GM19467 (cell line): Measurements from ENCODE around the gene HEMK1.

Experiments
- ATAC-seq: cut with Tn5 transposase; IDR thresholded peaks from one replicate; pipeline ENCODE4 v1.9.1; 2021; ENCODE audit warnings: mild to moderate bottlenecking, moderate library complexity; ENCODE audit not compliant: unreplicated experiment

HEMK1 gene, protein sequence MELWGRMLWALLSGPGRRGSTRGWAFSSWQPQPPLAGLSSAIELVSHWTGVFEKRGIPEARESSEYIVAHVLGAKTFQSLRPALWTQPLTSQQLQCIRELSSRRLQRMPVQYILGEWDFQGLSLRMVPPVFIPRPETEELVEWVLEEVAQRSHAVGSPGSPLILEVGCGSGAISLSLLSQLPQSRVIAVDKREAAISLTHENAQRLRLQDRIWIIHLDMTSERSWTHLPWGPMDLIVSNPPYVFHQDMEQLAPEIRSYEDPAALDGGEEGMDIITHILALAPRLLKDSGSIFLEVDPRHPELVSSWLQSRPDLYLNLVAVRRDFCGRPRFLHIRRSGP

DNA sequence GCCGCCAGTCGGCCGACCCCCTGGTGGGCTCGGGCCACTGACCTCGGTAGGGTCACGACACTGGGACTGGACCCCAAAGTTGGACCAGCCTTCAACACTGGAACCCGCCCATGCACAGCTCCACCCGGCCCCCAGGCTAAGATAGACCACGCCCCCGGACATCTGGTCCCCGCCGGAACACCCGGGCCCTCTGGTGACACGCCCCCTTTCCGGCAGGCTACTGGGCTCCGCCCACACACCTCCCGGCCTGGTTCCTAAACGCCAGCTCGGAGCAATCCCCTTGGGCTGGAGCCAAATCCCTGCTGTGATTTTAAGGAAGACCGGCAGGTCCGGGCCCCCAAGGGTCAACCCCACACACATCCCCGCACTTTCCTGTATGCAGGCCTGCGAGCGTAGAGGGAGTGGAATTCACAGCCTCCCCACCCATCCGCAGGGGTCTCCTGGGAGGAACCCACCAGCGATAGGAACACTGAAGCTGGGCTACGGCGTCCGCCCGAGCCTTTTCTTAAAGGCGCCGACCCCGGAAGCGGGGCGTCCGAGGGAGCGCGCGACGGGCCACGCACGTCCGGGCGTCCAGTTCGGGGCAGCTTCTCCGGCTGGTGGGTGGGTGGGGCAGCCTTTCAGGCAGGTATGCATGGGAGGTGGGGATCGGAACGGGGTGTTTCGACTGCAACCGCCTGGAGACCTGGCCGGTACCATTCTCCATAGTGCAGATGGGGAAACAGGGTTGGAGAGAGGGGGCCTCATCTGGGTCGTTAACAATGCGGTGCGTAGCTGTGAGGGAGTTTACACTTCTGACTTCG is at the start of gene HEMK1:
HEMK1 (plus strand) TSS at position 576 of the 803 bp plus-strand sequence. CDS start 1,583 bp downstream, outside the sequence.
- ATAC-seq: peak; percentile 59

DNA sequence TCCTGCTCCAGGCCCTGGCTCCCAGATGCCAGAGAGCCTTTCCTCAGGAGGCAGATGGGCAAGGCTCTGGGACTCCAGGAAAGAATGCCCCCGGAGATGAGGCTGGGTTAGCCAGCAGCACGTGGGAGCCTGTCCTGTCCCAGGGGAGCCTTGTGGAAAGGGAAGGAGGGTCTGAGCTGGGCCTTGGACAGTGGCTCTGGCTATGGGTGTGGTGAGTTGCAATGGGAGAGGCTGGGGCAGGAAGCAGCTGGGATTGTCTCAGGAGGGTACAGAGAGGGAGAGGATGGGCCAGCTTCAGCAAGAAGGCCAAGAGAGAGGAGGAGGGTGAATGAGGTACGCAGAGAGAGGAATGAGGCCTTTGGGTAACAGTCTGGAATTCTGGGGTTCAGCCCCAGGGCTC is 48.5 kb upstream of the HEMK1 start:
- no peak for ATAC-seq

DNA sequence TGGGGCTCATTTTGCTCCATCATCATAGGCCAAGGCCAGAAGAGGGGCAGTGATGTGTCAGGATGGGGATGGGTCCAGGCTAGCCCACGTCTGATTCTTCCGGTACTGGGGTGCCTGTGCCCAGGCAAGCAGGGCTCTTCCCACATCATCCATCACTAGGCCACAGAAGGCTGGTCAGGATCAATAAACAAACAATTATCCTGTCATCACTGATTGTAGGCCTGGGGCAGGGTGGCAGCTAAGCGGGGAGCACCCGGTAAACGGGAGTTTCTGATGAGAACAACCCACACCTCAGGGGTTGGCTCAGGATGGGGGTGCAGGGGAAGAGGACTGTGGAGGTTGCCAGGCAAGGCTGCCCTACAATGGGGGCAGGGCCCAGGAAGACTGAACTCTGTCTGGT is 47.8 kb upstream of the HEMK1 start:
- ATAC-seq: no peak

DNA sequence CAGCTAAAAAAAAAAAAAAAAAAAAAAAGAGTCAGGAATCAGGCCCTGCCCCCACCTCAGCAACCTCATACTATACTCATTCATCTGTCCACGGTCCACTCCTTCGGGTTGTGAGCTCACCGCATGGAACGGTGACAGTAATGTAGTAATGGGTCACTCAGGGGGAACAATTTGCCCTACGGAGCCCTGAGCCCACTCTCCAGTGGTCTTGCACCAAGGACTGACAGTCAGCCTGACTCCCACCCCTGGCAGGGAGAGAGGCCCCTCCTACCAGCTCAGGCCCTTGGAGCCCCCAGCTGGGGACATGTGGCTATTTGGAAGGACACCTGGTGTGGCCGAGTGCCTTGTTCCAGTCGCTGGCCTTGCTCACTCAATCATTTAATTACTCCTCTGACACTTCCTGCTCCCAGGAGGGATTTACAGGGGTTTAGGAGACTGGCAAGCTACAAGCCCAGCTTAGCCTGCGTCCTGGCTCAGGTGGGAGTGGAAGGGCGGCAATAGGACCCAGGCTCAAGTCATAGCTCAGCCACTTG is 46.0 kb upstream of the HEMK1 start:
- no peak for ATAC-seq

DNA sequence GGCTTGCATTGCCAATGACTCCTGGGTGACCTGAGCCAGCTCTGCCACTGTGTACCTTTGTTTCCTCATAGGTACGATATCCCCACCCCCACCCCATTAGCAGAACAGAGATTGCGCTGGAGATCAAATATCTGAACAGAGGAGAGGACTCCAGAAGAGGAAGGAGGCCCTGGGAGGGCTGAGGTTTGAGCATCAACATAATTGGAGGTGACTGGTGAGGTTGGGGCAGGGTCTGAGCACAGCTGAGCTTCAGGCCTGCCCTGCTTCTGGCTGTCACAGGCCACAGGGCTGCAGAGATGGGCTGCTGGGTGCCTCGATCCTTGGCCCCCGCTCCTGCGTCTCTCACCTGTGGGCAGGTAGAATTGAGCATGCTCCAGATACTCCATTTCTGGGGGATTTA is 44.6 kb upstream of the HEMK1 start:
- ATAC-seq: no peak

DNA sequence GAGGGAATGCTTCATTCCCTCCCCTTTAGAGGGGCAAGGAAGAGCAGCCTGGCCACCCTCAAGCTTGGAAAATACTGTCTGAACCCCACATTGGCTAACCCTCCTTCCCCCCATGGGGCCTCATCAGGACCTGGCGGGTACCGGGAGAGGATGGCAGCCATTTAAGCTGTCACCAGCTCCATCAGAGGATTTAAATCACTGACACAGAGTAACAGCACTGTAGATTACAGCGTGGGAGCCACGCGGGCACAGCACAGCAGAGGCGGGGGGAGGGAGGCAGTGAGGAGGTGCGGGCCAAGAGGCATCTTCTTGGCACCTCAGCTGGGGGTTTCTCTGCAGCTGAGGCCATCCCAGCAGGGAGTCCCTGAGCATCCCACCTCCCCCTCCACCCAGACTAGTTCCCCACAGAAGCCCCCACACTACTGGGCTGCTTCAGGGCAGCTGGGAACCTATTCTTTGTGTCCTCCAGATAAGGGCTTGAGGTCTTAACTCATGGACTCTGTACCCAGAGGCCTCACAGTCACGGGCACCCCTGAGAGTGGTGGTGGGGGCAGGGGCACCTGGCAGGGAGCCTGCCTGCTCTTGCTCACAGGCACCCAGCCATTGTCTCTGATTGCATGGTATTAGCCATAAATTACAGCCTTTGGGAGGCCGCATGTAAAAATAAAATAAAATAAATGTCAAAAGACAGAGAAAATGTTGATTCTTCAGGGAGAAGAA is 44.0 kb upstream of the HEMK1 start:
- no peak for ATAC-seq

DNA sequence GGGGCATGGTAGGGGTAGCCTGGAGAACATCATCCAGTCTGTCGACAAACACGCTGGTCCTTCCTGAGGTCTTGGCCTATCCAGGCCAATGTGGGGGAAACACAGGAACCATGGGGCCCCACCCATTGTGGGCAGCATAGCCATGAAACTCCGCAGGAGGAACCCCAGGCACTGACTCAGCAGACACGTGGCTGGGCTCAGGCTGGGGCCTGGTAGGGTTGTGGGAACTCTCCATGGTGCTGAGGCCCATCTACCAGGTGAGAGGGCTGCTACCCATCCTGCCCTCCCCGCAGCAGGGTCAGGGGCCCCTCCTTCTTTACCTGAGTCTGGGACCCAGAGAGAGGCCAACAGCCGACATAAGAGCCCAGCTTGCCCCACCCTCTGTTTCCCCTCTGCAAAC is 43.3 kb upstream of the HEMK1 start:
- no peak for ATAC-seq

DNA sequence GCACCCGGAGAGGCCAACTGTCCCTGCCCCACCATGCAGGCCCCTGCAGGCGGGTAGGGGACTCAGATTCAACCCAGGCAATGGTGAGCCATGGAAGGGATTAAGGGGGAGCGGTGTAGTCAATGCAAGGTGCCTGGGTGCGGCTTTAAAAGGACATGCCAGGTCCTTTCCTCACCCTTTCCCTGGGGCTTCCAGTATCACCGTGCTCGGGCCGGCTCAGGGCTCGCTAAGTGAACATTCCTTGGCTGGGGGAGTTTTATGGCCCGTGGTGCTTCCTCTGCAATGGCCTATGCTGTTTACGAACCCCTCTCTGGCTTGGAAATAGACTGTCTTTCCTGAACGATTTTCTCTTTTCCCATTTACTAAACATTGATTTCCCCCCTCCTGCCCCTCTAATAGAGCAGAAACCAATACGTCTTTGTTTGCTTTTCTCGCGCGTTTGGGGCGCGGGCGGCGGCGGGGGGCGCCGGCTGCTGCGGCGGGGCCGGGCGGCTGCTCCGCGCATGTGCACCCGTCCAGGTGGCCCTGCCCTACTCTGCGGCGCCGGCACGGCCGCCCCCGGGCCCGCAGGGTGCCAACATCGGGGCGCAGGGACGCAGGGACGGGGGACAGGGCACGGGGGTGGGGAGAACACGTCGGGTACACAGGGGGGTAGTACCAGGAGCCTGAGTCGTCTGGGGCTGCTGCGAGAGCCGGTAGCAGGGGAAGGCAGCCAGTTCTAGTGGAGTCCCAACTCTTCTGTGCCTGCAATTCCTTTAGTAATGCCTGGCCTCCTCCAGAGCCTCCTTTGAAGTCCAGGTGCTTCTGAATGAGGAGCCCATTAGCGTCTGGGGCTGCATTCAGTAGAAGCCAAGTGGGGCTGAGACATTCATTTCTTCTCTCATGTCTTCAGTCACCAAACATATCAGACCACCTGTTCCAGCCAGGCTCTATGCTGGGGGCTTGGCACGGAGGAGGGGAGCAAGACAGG is 39.0 kb upstream of the HEMK1 start:
- no peak for ATAC-seq

DNA sequence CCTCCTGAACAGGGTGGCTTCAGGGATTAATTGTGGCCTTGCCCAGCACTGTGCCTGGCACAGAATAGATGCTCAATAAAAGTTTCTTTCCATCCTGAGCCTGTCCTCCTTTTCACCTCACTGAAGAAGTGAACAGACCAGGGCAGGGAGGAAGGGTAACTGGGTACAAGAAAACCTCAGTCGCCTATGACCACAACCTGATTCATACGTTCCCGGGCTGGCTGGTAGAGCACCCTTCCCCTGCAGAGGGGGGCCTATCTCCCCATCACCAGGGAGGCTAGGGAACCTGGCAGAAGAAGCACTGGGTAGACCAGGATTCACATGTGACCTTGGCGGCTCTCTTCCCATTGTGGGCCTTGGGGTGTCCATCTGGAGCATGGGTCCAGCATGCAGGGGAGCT is 38.1 kb upstream of the HEMK1 start:
- no peak for ATAC-seq

DNA sequence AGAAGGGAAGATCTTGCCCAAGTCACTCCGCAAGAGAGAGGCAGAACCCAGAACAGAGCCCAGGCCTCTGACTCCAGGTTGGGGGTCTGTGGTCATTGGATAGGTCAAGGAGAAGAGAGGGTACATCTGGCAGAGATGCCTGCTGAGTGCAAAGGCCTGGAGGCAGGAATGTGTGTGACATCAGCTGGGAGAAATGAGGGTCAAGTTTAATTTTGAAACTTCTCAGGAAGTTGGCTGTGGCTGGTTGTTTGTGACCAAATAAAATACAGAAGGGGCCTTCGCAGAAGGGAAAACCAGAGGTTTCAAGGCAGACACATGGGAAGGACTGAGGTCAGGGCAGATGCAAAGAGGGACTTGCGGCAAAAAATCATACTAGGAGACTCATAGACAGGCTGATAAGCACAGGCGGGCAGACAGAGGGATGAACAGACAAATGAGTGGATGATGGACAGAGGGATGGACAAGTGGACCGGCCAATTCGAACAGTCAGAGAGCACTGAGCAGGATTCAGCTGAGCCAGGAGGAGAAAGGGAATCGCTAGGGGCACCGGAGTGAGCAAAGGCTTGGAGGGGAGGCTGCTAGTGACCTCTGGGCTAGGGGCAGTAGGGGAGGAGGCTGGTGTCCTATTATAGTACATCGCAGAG is 37.1 kb upstream of the HEMK1 start:
- no peak for ATAC-seq

DNA sequence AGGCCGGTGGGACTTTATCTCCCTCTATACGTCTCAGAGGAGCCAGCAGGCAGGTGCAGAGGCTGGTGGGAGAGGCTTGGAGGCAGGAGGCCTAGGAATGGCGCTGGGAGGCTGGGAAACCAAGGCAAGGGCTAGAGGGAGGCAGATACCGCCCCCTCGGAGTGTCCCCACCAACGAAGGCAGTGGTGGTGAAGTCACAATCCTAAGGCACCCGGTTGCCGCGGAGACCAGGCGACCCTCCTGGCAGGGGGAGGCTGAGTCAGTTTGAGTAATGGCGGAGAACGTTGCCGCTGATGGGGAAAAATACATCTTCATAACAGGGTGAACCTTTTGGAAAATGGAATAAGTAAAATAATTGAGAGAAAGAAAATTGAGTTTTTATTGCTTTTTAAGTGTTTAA is 36.0 kb upstream of the HEMK1 start:
- no peak for ATAC-seq

DNA sequence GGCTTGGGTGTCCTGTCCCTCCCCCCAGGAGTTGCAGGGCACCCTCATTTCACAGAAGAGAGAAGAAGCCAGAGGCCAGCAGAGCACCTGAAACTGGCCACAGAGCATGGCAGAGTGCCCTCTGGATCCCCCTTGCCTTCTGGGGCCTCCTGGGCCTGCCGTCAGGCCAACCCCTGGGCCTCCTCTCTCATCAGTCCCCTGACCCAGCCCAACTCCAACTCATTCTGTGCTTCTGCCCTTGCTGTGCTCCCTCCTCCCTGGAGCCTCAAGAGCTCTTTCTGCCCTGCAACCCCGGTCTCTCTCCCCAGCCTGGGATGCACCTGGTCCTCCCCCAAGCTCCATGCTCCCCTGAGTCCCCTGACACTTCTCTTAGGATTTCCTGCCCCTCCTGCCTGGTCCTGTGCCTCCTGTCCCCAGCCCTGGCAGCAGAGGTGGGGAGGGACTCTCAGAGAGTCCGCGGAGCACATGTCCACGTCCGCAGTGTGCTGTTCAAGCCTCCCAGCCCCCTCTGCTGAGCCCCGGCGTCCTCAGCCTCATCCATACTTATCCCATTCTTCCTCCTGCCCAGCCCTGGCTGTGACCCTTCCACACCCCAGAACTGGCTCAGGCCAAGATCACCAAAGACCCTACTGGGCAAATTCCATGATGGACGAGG is 35.4 kb upstream of the HEMK1 start:
- no peak for ATAC-seq

DNA sequence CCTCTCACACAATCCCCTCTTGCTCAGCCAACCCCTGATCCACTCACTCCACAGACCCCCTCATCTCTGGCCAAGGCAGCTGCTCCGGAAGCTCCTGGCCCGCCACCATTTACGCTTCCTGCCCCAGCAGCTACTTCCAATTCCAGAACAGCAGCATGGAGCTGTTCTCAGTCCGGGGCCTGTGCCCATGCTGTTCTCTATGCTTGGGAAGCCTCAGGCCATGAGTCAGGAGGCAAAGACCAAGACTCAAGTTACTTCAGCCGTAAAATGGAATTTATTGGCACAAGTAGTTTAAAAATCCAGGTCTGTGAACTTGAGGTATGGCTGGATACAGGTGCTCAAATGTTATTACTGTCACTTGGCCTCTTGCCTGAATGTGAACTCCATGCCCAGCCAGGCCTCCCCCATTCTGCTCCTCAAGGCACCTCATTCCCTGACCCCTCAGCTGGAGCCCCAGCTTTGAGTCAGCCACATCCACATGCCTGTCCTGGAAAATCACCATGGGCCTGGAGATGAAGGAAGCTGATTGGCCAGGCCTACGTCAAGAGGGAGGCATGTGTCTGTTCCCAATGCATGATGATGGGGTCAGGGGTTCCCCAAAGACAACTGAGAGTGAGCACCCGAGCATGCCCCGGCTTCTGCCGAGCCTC is 34.5 kb upstream of the HEMK1 start:
- ATAC-seq: no peak

DNA sequence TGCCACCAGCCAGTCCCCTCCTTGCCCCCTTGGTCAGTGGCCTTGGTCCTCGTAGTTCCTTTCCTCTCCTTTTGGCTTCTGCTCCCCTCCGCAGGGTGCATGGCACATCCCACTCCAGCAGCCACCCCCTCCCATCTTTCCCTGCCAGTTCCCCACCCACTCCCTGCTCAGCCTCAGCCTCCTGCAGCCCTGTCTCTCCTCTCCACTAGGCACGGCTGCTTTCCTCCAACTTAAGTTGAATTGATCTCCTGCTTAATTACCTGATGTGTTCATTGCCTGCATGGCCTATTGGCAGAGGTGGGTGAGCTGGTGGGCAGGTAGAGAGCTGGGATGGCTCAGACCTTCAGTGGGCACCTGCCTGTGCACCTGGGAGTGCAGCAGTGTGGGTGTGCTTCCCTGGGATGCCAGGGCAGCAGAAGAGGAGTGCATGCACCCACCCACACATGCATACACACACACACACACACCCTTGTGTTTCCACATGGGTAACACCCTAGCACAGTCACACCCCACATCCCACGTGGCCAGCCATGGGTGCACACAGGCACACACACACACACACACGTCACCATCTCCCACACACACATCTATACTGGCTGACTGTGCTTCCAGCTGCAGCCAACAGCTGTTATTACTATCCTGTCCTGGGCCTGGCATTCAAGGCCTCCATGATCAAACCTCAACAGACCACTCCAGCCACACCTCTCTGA is 32.7 kb upstream of the HEMK1 start:
- no peak for ATAC-seq

DNA sequence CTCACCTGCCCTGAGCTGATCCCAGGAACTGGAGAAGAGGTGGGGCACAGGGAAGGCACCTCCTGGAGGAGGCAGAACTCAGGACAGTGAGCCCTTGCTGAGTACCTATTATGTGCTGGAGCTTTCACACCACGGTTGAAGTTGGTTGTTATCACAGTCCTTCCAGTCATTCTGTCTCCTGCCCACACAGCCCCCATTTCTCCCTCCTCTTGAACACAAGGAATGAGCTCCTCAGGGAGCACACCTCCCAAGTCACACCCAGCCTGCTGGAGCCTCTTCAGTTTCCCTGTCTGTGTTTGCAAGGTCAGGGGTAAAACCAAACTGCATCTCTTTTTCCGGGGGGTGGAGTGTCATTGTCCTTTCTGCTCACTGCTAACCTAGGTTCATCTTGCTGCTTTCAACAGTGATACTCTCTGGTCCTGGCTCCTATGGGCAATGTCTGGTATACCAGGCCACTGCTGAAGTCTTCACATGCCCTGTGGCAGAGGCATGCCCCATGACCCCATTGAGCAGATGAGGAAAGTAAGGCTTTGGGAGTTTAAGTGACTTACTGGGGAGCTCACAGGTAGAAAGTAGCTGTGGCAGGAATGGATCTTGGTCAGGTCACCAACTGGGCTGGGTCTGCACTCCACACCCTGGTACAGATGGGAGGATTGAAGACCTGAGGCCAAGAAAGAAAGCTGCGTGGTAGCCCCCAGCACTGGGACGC is 31.7 kb upstream of the HEMK1 start:
- ATAC-seq: no peak

DNA sequence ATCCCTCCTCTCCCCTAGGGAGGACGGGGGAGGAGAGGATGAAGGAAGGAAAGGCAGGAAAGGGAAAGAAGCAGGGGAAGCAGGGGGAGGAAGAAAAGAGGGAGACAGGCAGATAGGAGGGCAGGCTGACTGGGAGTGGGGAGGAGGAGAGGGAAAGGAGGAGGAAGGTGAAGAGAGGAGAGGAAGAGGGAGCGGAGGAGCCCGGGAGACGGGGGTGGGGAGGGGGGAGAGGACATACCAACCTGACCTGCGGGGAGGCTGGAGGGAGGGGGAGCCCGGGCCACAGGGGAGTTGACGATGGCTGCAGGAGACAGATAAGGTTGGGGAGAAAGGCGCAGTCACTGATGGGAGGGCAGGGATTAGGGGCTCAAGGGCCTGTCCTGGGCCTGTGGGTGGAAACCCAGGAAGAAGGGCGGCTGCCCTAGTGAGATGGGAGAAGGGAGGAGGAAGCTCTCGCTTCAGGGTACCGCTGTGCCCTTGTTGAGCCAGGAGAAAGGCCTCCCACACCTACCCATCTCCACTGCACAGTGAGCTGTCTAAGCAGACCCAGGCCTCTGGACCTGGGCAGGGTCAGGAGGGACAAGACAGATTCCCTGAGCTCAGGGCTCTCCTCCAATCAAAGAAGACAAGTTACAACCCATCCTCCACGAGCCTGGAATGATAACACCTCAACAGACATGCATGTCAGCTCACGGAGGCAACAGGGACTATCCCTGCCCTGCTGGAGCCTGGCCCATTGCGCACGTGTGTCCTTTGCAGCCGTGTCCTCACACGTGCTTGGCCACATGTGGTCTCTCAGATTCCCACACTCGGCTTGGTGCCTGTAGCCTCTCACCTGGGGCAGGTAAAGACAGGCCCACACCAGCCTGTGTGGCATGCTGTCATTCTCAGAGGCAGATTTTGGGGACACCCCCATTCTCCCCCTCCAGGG is 29.7 kb upstream of the HEMK1 start:
- no peak for ATAC-seq
